ENCODE data around the gene LRRC14B. TPM values are rescaled to one million over a fixed set of nuclear protein-coding genes. Genes with fewer than 3 reads are reported as not detected.
"Not testable (repeated sequence)": the region's sequence is repeated elsewhere in the genome, so short reads cannot be mapped to it uniquely, and the experiment has no call there.

Gene LRRC14B
- total and polyA plus RNA-seq, 4 donors, result 0.09 TPM; not detected in 3

- H3K4me3 ChIP-seq (ENCODE audit: low read depth in 1 of 3, low read length in 3 of 3), result no peak overlapping the region
- H3K9me3 ChIP-seq (ENCODE audit: control insufficient read depth in 4 of 4, low read length in 3 of 4), result no peaks in the 10 kb centered on the region
- H3K9ac ChIP-seq (ENCODE audit: low read depth in 1 of 2, low read length in 2 of 2), result no peak overlapping the region
- 86% methylated on average over 6 of the region's 6 CpGs for WGBS
- no peak for DNase-seq (ENCODE audit: low spot score)
- H3K27me3 ChIP-seq (ENCODE audit: control insufficient read depth in 4 of 4, insufficient read depth in 4 of 4, low read length in 3 of 4), result no peaks in the 10 kb centered on the region
- peaks cover 0 to 27% (median 14%) of the 10 kb centered on the region in 4 donors for H3K4me1 ChIP-seq (ENCODE audit: control insufficient read depth in 4 of 4, insufficient read depth in 4 of 4, low read length in 3 of 4)
- no peak for TF ChIP-seq NR2F2 (IDR thresholded peaks at IDR 0.05)
- TF ChIP-seq, protein P1, sequence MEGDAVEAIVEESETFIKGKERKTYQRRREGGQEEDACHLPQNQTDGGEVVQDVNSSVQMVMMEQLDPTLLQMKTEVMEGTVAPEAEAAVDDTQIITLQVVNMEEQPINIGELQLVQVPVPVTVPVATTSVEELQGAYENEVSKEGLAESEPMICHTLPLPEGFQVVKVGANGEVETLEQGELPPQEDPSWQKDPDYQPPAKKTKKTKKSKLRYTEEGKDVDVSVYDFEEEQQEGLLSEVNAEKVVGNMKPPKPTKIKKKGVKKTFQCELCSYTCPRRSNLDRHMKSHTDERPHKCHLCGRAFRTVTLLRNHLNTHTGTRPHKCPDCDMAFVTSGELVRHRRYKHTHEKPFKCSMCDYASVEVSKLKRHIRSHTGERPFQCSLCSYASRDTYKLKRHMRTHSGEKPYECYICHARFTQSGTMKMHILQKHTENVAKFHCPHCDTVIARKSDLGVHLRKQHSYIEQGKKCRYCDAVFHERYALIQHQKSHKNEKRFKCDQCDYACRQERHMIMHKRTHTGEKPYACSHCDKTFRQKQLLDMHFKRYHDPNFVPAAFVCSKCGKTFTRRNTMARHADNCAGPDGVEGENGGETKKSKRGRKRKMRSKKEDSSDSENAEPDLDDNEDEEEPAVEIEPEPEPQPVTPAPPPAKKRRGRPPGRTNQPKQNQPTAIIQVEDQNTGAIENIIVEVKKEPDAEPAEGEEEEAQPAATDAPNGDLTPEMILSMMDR (IDR thresholded peaks at IDR 0.05; ENCODE audit: low read depth, low read length, missing input control), result no peak
- TF ChIP-seq HNF4A (conservative IDR thresholded peaks at IDR 0.05), result no peak
- no peak for TF ChIP-seq YY1 (IDR thresholded peaks at IDR 0.05)
- no peak for TF ChIP-seq JUND (IDR thresholded peaks at IDR 0.05)
- no peak for TF ChIP-seq GABPA (IDR thresholded peaks at IDR 0.05 in 1 of 2, conservative IDR thresholded peaks at IDR 0.05 in 1 of 2)
- no peak overlapping the region for H3K27ac ChIP-seq (ENCODE audit: low read depth in 1 of 2, low read length in 2 of 2)
- H3K36me3 ChIP-seq (ENCODE audit: control insufficient read depth in 4 of 4, insufficient read depth in 3 of 4, low read depth in 1 of 4, low read length in 3 of 4), result peaks cover 11 to 37% (median 27%) of the 10 kb centered on the region in 4 donors
Measured at GRCh38 chr5:223791-224190, 32.5 kb downstream of the LRRC14B start.

GRCh38 chr5:225334-225733, 34.0 kb downstream of the LRRC14B start:
- no peaks in the 10 kb centered on the region for H3K27me3 ChIP-seq (ENCODE audit: control insufficient read depth in 4 of 4, insufficient read depth in 4 of 4, low read length in 3 of 4)
- H3K9ac ChIP-seq (ENCODE audit: low read depth in 1 of 2, low read length in 2 of 2), result no peak overlapping the region
- H3K9me3 ChIP-seq (ENCODE audit: control insufficient read depth in 4 of 4, low read length in 3 of 4), result no peaks in the 10 kb centered on the region
- TF ChIP-seq TAF1 (conservative IDR thresholded peaks at IDR 0.05) (no peak), SP1 (IDR thresholded peaks at IDR 0.05) (no peak), REST (IDR thresholded peaks at IDR 0.05) (no peak), FOXA1 (IDR thresholded peaks at IDR 0.05) (no peak), EGR1 (IDR thresholded peaks at IDR 0.05; ENCODE audit: low read depth in 2 of 2) (no peak), YY1 (IDR thresholded peaks at IDR 0.05) (no peak), HNF4A (conservative IDR thresholded peaks at IDR 0.05) (no peak)
- no peak overlapping the region for H3K4me3 ChIP-seq (ENCODE audit: low read depth in 1 of 3, low read length in 3 of 3)
- DNase-seq (ENCODE audit: low spot score), result no peak
- peaks cover 13 to 45% (median 39%) of the 10 kb centered on the region in 4 donors for H3K36me3 ChIP-seq (ENCODE audit: control insufficient read depth in 4 of 4, insufficient read depth in 3 of 4, low read depth in 1 of 4, low read length in 3 of 4)
- WGBS, result 97% methylated on average over 14 of the region's 14 CpGs
- H3K4me1 ChIP-seq (ENCODE audit: control insufficient read depth in 4 of 4, insufficient read depth in 4 of 4, low read length in 3 of 4), result peaks cover 0 to 12% (median 8%) of the 10 kb centered on the region in 4 donors
- H3K27ac ChIP-seq (ENCODE audit: low read depth in 1 of 2, low read length in 2 of 2), result no peak overlapping the region

DNA sequence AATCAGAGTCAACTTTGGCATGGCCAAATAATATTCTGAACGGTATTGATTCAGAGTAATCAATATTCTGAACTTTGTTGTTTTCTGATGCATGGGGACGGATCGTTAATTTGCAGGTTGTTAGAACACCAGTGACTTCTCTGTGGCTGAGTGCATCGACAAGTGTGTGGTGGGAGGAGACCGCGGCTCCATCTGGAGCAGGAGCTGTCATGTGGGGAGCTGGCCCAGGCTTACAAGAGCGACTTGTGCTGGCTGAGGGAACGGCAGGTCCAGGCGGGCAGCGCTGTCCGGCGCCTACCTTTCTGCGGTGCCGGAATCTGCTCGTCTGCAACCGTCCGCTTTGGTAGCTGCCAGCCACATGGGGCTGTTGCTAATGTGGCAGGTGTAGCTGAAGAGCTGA, 36.1 kb downstream of the LRRC14B start:
- H3K36me3 ChIP-seq (ENCODE audit: control insufficient read depth in 4 of 4, insufficient read depth in 3 of 4, low read depth in 1 of 4, low read length in 3 of 4), result peaks cover 15 to 57% (median 51%) of the 10 kb centered on the region in 4 donors
- H3K9me3 ChIP-seq (ENCODE audit: control insufficient read depth in 4 of 4, low read length in 3 of 4); H3K4me3 ChIP-seq (ENCODE audit: low read depth in 1 of 3, low read length in 3 of 3); H3K4me1 ChIP-seq (ENCODE audit: control insufficient read depth in 4 of 4, insufficient read depth in 4 of 4, low read length in 3 of 4); H3K27ac ChIP-seq (ENCODE audit: low read depth in 1 of 2, low read length in 2 of 2); DNase-seq (ENCODE audit: low spot score); H3K27me3 ChIP-seq (ENCODE audit: control insufficient read depth in 4 of 4, insufficient read depth in 4 of 4, low read length in 3 of 4); H3K9ac ChIP-seq (ENCODE audit: low read depth in 1 of 2, low read length in 2 of 2): not testable (repeated sequence)
- WGBS, result 84% methylated on average over 17 of the region's 17 CpGs

All from liver (tissue), 9 donors.